Umbilical cord (tissue), 2 donors: ENCODE results near the gene HMGCL. TPM values are rescaled to one million over a fixed set of nuclear protein-coding genes. Genes with fewer than 3 reads are reported as not detected.
"Not testable (repeated sequence)": the region's sequence is repeated elsewhere in the genome, so short reads cannot be mapped to it uniquely, and the experiment has no call there.

Experiments
- DNase-seq: peaks from one replicate; pipeline ENCODE4 v3.0.0-alpha.2; 2015; ENCODE audit warnings: low spot score
- total RNA-seq: library from RNA; depleted of rRNA; stranded (reverse); fragments of >200 nt; gene quantifications from one replicate; pipeline ENCODE4 v1.2.3, GENCODE V29; 2014; ENCODE audit warnings: low replicate concordance; ENCODE audit not compliant: insufficient read depth

Gene HMGCL
- total RNA-seq, 1 donor from 2014 or later = 57.8 TPM

GRCh38 chr1:23826590-23826989 is 1.4 kb upstream of the HMGCL start:
- not testable (repeated sequence) for DNase-seq

GRCh38 chr1:23825762-23826522 is 713 bp upstream of the HMGCL start:
- DNase-seq = no peak

GRCh38 chr1:23824711-23825075 is 536 bp downstream of the HMGCL start:
- no peak for DNase-seq

- no peak for DNase-seq
These were observed 1.5 kb downstream of the HMGCL start for GRCh38 chr1:23823767-23824166.

- DNase-seq = no peak
These were observed 7.6 kb downstream of the HMGCL start for GRCh38 chr1:23817633-23818032.

- no peak for DNase-seq
These were observed 8.3 kb downstream of the HMGCL start for GRCh38 chr1:23816906-23817305.

- no peak for DNase-seq
These were observed 8.9 kb downstream of the HMGCL start for GRCh38 chr1:23816361-23816760.

- DNase-seq = no peak
These were observed 11.2 kb downstream of the HMGCL start for GRCh38 chr1:23814016-23814415.

- peak; percentile 24 for DNase-seq
These were observed 14.2 kb downstream of the HMGCL start for GRCh38 chr1:23810818-23811540.

GRCh38 chr1:23809751-23810171 is 15.5 kb downstream of the HMGCL start:
- peak; percentile 49 for DNase-seq

- peak; percentile 42 for DNase-seq
These were observed 17.8 kb downstream of the HMGCL start for GRCh38 chr1:23807453-23807852.

- DNase-seq = no peak
These were observed 18.9 kb downstream of the HMGCL start for GRCh38 chr1:23806280-23806679.

GRCh38 chr1:23805025-23805424 is 20.2 kb downstream of the HMGCL start:
- no peak for DNase-seq

GRCh38 chr1:23804183-23804835 is 20.9 kb downstream of the HMGCL start:
- no peak for DNase-seq

GRCh38 chr1:23803674-23804073 is 21.6 kb downstream of the HMGCL start:
- no peak for DNase-seq

GRCh38 chr1:23802809-23803342 is 22.4 kb downstream of the HMGCL start:
- DNase-seq = not testable (repeated sequence)

GRCh38 chr1:23801876-23802275 is 23.4 kb downstream of the HMGCL start:
- no peak for DNase-seq

GRCh38 chr1:23801338-23801748 is 23.9 kb downstream of the HMGCL start:
- no peak for DNase-seq

GRCh38 chr1:23800400-23801337 is 24.6 kb downstream of the HMGCL start, which contains the start of gene GALE:
Gene GALE, minus strand, starts transcription at chr1:23800754. Its CDS starts 1,747 bp downstream, at chr1:23799007.
- peak; percentile 97 for DNase-seq

- DNase-seq = peak; percentile 70
These were observed 25.4 kb downstream of the HMGCL start for GRCh38 chr1:23799570-23800399.
